Suprapubic skin (tissue), 4 donors: ENCODE data around the gene CD79A. TPM values are rescaled to one million over a fixed set of nuclear protein-coding genes. Genes with fewer than 3 reads are reported as not detected.

Experiments
- DNase-seq, 2 donors: peaks; one replicate each; pipeline ENCODE4 v3.0.0-alpha.2; 2019; ENCODE audit warnings: low spot score in 2 of 2
- H3K27ac ChIP-seq: fragments of 200-600 bp; sonication (generic); one replicate; pipeline ENCODE4 v1.5.1; 2019
- H3K27me3 ChIP-seq: fragments of 200-600 bp; sonication (generic); one replicate; pipeline ENCODE4 v1.5.1; 2019
- H3K36me3 ChIP-seq: fragments of 200-600 bp; sonication (generic); one replicate; pipeline ENCODE4 v1.5.1; 2019
- H3K4me1 ChIP-seq: fragments of 200-600 bp; sonication (generic); one replicate; pipeline ENCODE4 v1.5.1; 2019
- H3K4me3 ChIP-seq: fragments of 200-600 bp; sonication (generic); one replicate; pipeline ENCODE4 v1.5.1; 2019; ENCODE audit warnings: mild to moderate bottlenecking
- H3K9me3 ChIP-seq: fragments of 200-600 bp; sonication (generic); one replicate; pipeline ENCODE4 v1.5.1; 2019
- EP300 ChIP-seq: sonication (generic); formaldehyde crosslinking; IDR thresholded peaks from one replicate; pipeline ENCODE4 v1.6.1; 2017; ENCODE audit warnings: antibody characterized with exemption
- POLR2A ChIP-seq, 2 donors: fragments of 450-650 bp; IDR thresholded peaks; one replicate each; pipeline ENCODE4 v1.6.1; 2017; ENCODE audit warnings: antibody characterized with exemption in 2 of 2, mild to moderate bottlenecking in 2 of 2, moderate library complexity in 2 of 2
- POLR2AphosphoS5 ChIP-seq, 3 donors: sonication (generic); formaldehyde crosslinking; IDR thresholded peaks; one replicate each; pipeline ENCODE4 v1.6.1; 2017; ENCODE audit warnings: antibody characterized with exemption in 3 of 3
- WGBS: methylation state at CpG from one replicate; pipeline ENCODE4 v1.1.5; 2018; 5-methylcytosine and 5-hydroxymethylcytosine counted together
- total RNA-seq, 4 donors: library from RNA; depleted of rRNA; stranded (reverse); fragments of >200 nt; gene quantifications; one replicate each; pipeline ENCODE4 v1.1.0, GENCODE V29; 2016
- TF ChIP-seq, protein P1 (sequence below), 2 donors: fragments of 200-600 bp in 1 of 2; fragments of 450-650 bp in 1 of 2; sonication (generic) in 1 of 2; IDR thresholded peaks; one replicate each; pipeline ENCODE4 v1.5.1; 2016 to 2019; ENCODE audit warnings: antibody characterized with exemption in 2 of 2, mild to moderate bottlenecking in 1 of 2, moderate library complexity in 1 of 2

Gene CD79A
- total RNA-seq, 4 donors from 2014 or later = 3.0 TPM; not detected in 3

GRCh38 chr19:41859618-41860418 lies 17.3 kb upstream of the CD79A start, which contains the start of gene RPS19:
RPS19 (plus strand) TSS chr19:41860255; CDS start chr19:41860775, 520 bp downstream.
- DNase-seq = peak; percentile 99
- Histone ChIP-seq H3K27ac (peak within 1 kb of the TSS; percentile 96), H3K4me3 (peak within 1 kb of the TSS; percentile 99), H3K36me3 (peaks cover 35% of the 10 kb centered on the region), H3K4me1 (peaks cover 36% of the 10 kb centered on the region), H3K27me3 (no peaks in the 10 kb centered on the region), H3K9me3 (no peaks in the 10 kb centered on the region)
- under 1% methylated on average over 37 of the region's 76 CpGs for WGBS
- peak; percentile 45 to 90 (median 81) for TF ChIP-seq POLR2AphosphoS5 (IDR thresholded peaks at IDR 0.05)
- TF ChIP-seq, protein P1, sequence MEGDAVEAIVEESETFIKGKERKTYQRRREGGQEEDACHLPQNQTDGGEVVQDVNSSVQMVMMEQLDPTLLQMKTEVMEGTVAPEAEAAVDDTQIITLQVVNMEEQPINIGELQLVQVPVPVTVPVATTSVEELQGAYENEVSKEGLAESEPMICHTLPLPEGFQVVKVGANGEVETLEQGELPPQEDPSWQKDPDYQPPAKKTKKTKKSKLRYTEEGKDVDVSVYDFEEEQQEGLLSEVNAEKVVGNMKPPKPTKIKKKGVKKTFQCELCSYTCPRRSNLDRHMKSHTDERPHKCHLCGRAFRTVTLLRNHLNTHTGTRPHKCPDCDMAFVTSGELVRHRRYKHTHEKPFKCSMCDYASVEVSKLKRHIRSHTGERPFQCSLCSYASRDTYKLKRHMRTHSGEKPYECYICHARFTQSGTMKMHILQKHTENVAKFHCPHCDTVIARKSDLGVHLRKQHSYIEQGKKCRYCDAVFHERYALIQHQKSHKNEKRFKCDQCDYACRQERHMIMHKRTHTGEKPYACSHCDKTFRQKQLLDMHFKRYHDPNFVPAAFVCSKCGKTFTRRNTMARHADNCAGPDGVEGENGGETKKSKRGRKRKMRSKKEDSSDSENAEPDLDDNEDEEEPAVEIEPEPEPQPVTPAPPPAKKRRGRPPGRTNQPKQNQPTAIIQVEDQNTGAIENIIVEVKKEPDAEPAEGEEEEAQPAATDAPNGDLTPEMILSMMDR (IDR thresholded peaks at IDR 0.05) = peak; percentile 76 to 81
- TF ChIP-seq POLR2A (IDR thresholded peaks at IDR 0.05) = peak; percentile 79 to 80
- TF ChIP-seq EP300 = no peak

DNA sequence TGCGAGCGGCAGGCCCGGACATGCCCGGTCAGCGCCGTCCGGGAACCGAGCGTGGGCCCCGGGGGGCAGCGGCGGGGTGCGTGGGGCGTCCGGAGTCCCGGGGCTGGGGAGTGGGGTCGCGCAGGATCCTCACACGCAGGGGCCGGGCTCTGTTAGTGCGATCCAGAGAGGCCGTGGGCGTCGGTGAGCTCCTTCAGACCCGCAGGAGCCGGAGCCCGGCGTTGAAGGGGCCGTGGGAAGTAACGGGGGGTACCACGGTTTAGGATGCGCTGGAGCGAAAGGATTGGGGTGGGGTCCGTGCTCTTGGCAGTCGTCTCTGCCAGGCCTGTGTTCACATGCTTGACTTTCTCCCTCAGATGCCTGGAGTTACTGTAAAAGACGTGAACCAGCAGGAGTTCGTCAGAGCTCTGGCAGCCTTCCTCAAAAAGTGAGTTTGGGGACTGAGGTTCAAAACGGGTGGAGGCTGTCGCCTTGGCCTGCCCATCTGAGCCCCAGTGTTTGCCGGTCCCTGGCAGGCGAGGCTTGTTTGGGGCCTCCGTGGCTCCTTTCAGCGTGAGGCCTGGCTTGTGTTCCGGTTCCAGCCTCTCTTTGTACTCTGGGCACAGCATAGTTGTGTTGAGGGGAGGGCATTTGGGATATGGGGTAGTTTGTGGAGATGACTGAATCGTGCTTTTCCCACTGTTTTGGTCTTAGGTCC lies 16.5 kb upstream of the CD79A start:
- H3K4me3 ChIP-seq = peak overlapping the region; percentile 99
- TF ChIP-seq, protein P1 (IDR thresholded peaks at IDR 0.05) = no peak
- TF ChIP-seq EP300 = no peak
- no peak for TF ChIP-seq POLR2A (IDR thresholded peaks at IDR 0.05)
- no peak for TF ChIP-seq POLR2AphosphoS5 (IDR thresholded peaks at IDR 0.05)
- 0% methylated on average over 12 of the region's 45 CpGs for WGBS
- DNase-seq = peak in 1 of 2 donors; percentile 81
- peaks cover 39% of the 10 kb centered on the region for H3K4me1 ChIP-seq
- H3K27me3 ChIP-seq = no peaks in the 10 kb centered on the region
- H3K9me3 ChIP-seq = no peaks in the 10 kb centered on the region
- peak overlapping the region; percentile 96 for H3K27ac ChIP-seq
- H3K36me3 ChIP-seq = peaks cover 42% of the 10 kb centered on the region

DNA sequence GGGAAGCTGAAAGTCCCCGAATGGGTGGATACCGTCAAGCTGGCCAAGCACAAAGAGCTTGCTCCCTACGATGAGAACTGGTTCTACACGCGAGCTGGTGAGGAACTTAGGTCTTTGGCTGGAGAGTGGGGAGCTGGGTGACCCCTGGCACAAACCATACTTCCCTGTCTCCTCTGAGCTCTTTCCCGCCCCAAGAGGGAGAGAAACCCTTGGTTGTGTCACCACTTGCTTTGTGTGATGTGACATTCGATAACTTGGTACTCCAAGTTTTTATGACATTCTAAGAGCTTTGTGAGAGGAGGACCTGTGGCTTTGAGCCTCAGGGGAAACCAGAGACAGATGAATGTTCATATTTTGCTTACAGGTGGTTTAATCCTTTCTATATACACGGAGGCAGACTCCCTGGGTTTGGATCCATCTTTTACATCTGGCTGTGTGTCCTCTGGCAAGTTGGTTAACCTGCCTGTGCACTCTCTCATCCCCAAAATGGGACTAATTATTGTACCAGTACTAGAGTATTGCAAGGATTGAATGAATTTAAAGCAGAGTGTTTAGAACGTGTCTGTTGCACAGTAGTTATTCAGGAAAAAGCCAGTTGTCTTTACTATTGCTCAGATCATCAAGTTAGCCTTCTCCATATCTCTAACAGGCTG lies 15.8 kb upstream of the CD79A start:
- Histone ChIP-seq H3K9me3 (no peaks in the 10 kb centered on the region), H3K36me3 (peaks cover 45% of the 10 kb centered on the region), H3K4me3 (peak overlapping the region; percentile 99), H3K27ac (peak overlapping the region; percentile 96), H3K4me1 (peaks cover 44% of the 10 kb centered on the region), H3K27me3 (no peaks in the 10 kb centered on the region)
- DNase-seq = no peak
- WGBS = 51% methylated on average over 4 of the region's 9 CpGs
- TF ChIP-seq, protein P1 (IDR thresholded peaks at IDR 0.05) = no peak
- TF ChIP-seq EP300 = no peak
- TF ChIP-seq POLR2AphosphoS5 (IDR thresholded peaks at IDR 0.05) = no peak
- TF ChIP-seq POLR2A (IDR thresholded peaks at IDR 0.05) = no peak

DNA sequence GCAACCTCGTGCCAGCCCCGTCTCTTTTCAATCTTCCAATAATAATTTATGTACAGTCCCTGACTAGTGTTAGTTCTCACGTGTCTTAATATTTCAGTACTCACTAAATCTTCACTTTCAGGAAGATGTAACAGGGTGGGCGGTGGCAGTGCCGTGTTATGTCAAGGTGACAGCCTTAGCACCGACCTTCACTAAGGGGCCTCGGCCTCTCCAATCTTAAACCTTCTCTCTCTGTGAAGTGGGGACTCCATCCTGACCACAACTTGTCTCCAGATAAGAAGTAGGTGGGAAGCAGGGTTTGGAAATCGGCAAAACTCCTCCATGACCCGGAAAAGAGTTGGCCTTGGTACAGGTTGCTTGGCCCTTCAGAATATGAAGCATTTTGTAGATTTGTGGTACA lies 15.2 kb upstream of the CD79A start:
- 73% methylated on average over 9 of the region's 9 CpGs for WGBS
- no peaks in the 10 kb centered on the region for H3K27me3 ChIP-seq
- no peak for DNase-seq
- H3K36me3 ChIP-seq = peaks cover 51% of the 10 kb centered on the region
- TF ChIP-seq POLR2AphosphoS5 (IDR thresholded peaks at IDR 0.05) (no peak), EP300 (no peak), POLR2A (IDR thresholded peaks at IDR 0.05) (no peak)
- TF ChIP-seq, protein P1 (IDR thresholded peaks at IDR 0.05) = no peak
- H3K27ac ChIP-seq = no peak overlapping the region
- peaks cover 50% of the 10 kb centered on the region for H3K4me1 ChIP-seq
- peak overlapping the region; percentile 99 for H3K4me3 ChIP-seq
- H3K9me3 ChIP-seq = no peaks in the 10 kb centered on the region
